ENCODE results near the gene KRTAP3-2. TPM values are rescaled to one million over a fixed set of nuclear protein-coding genes. Genes with fewer than 3 reads are reported as not detected.

Gene KRTAP3-2
- total RNA-seq, 1 experiment from 2014 or later = not detected

GRCh38 chr17:41002814-41003213 lies 3.1 kb upstream of the KRTAP3-2 start:
- BruUV-seq (replicated peaks) = no TSS peak
- intact Hi-C loops (cut with micrococcal nuclease) = no loop called here
- Histone ChIP-seq H3K36me3 (ENCODE audit: control insufficient read depth in 1 of 2, insufficient read depth in 2 of 2, low read length in 2 of 2) (no peaks in the 10 kb centered on the region), H2AFZ (ENCODE audit: low read depth, low read length, poor library complexity, severe bottlenecking) (peak overlapping the region; percentile 3), H3K4me3 (replicated peaks in 1 of 2; ENCODE audit: low read depth in 1 of 2, low read length in 2 of 2) (no peak overlapping the region), H3K4me2 (ENCODE audit: low read length) (no peak overlapping the region), H3K4me1 (ENCODE audit: control insufficient read depth in 1 of 2, insufficient read depth in 2 of 2, low read length in 2 of 2) (no peaks in the 10 kb centered on the region; a peak in 1 of 4 replicates), H3K27me3 (ENCODE audit: insufficient read depth, low read length) (no peaks in the 10 kb centered on the region), H3K9me2 (ENCODE audit: insufficient read depth) (no peaks in the 10 kb centered on the region), H3K79me2 (ENCODE audit: insufficient read depth, low read length) (no peaks in the 10 kb centered on the region), H4K20me1 (ENCODE audit: insufficient read depth) (no peaks in the 10 kb centered on the region), H3K9ac (ENCODE audit: low read length) (no peak overlapping the region), H3K9me3 (ENCODE audit: control insufficient read depth in 1 of 2, insufficient read depth in 1 of 2, low read depth in 1 of 2, low read length in 2 of 2) (no peaks in the 10 kb centered on the region), H3K27ac (ENCODE audit: low read depth, low read length) (no peak overlapping the region)
- ChIA-PET POLR2A (no interaction called here), RAD21 (ENCODE audit: low non-redundant PET in 1 of 2, low total read pairs in 2 of 2, uncharacterized antibody in 2 of 2, unreplicated experiment in 2 of 2) (no interaction called here), CTCF (no interaction called here)
- DNase-seq (ENCODE audit: low read depth, low spot score) (no peak), ATAC-seq (no peak)
- no peak for TF ChIP-seq EGR1 (IDR thresholded peaks at IDR 0.05; ENCODE audit: low read depth)
- TF ChIP-seq ELF1 (IDR thresholded peaks at IDR 0.05; ENCODE audit: borderline replicate concordance, low read depth) = no peak
- no peak for TF ChIP-seq POLR2AphosphoS5 (IDR thresholded peaks at IDR 0.05; ENCODE audit: low read depth, low read length)
- no peak for TF ChIP-seq EZH2 (IDR thresholded peaks at IDR 0.05)
- TF ChIP-seq ZBTB33 (IDR thresholded peaks at IDR 0.05; ENCODE audit: extremely low read depth, insufficient replicate concordance, low read length) = no peak
- no peak for TF ChIP-seq POLR2A (IDR thresholded peaks at IDR 0.05; ENCODE audit: borderline replicate concordance, extremely low read depth, insufficient read depth, insufficient read length)
- no peak for TF ChIP-seq JUND (IDR thresholded peaks at IDR 0.05)
- no peak for TF ChIP-seq EZH2phosphoT487 (IDR thresholded peaks at IDR 0.05; ENCODE audit: borderline replicate concordance)
- TF ChIP-seq REST (IDR thresholded peaks at IDR 0.05; ENCODE audit: low read depth) = no peak
- TF ChIP-seq CTCF (IDR thresholded peaks at IDR 0.05 in 2 of 3, conservative IDR thresholded peaks at IDR 0.05 in 1 of 3; ENCODE audit: borderline replicate concordance in 1 of 3, insufficient read depth in 1 of 3, low read depth in 2 of 3, low read length in 2 of 3) = no peak
- no peak for TF ChIP-seq CBX3 (IDR thresholded peaks at IDR 0.05; ENCODE audit: low read depth)
- TF ChIP-seq ZFX (IDR thresholded peaks at IDR 0.05) = no peak

Measured in HCT116 (cell line).